ENCODE data around the gene GBF1. TPM values are rescaled to one million over a fixed set of nuclear protein-coding genes. Genes with fewer than 3 reads are reported as not detected.

The GBF1 gene
- total RNA-seq, 1 experiment from 2014 or later, result 23.7 TPM

- H4K8ac ChIP-seq (replicated peaks; ENCODE audit: insufficient read length, low read depth, low read length), result no peak overlapping the region
- no peak overlapping the region for H3K4me2 ChIP-seq (ENCODE audit: insufficient read depth, insufficient read length, low read length)
- H3K27me3 Mint-ChIP-seq (ENCODE audit: low read depth), result no peaks in the 10 kb centered on the region
- H3K4me1 ChIP-seq (ENCODE audit: insufficient read depth, low read length), result no peaks in the 10 kb centered on the region
- no peak overlapping the region for H2BK15ac ChIP-seq (ENCODE audit: low read depth, low read length)
- no peak overlapping the region for H3K4me3 Mint-ChIP-seq
- H3K14ac ChIP-seq (ENCODE audit: insufficient read depth, low read length), result no peak overlapping the region
- H3K79me2 ChIP-seq (ENCODE audit: insufficient read depth, low read length), result no peaks in the 10 kb centered on the region
- no peak overlapping the region for H4K5ac ChIP-seq (ENCODE audit: insufficient read length, low read depth, low read length)
- H3K23me2 ChIP-seq (ENCODE audit: insufficient read length, low read depth, low read length, poor library complexity, severe bottlenecking), result no peaks in the 10 kb centered on the region
- H3K9ac ChIP-seq (ENCODE audit: extremely low read depth, insufficient read length, low read length), result no peak overlapping the region
- H3K79me1 ChIP-seq (ENCODE audit: insufficient read depth, low read depth, low read length, poor library complexity, severe bottlenecking), result no peaks in the 10 kb centered on the region
- WGBS (ENCODE audit: extremely low coverage, insufficient read length, low lambda C conversion rate), result no CpG with 5 or more reads among the region's 4 CpGs
- H2BK120ac ChIP-seq (ENCODE audit: low read depth, low read length, poor library complexity, severe bottlenecking), result no peak overlapping the region
- H3K18ac ChIP-seq (ENCODE audit: insufficient read length, low read depth, low read length), result no peak overlapping the region
- H3K9me3 Mint-ChIP-seq, result no peaks in the 10 kb centered on the region
- DNase-seq, result no peak
- no peaks in the 10 kb centered on the region for H3K27me3 ChIP-seq (ENCODE audit: insufficient read depth, low read length)
- H2AFZ ChIP-seq (ENCODE audit: low read length), result no peak overlapping the region
- no peak overlapping the region for H3K56ac ChIP-seq (ENCODE audit: insufficient read length, low read depth, low read length)
- H4K91ac ChIP-seq (ENCODE audit: insufficient read length, low read depth, low read length), result no peak overlapping the region
- no peak overlapping the region for H2AK5ac ChIP-seq (ENCODE audit: insufficient read length, low read length)
- TF ChIP-seq, protein P1, sequence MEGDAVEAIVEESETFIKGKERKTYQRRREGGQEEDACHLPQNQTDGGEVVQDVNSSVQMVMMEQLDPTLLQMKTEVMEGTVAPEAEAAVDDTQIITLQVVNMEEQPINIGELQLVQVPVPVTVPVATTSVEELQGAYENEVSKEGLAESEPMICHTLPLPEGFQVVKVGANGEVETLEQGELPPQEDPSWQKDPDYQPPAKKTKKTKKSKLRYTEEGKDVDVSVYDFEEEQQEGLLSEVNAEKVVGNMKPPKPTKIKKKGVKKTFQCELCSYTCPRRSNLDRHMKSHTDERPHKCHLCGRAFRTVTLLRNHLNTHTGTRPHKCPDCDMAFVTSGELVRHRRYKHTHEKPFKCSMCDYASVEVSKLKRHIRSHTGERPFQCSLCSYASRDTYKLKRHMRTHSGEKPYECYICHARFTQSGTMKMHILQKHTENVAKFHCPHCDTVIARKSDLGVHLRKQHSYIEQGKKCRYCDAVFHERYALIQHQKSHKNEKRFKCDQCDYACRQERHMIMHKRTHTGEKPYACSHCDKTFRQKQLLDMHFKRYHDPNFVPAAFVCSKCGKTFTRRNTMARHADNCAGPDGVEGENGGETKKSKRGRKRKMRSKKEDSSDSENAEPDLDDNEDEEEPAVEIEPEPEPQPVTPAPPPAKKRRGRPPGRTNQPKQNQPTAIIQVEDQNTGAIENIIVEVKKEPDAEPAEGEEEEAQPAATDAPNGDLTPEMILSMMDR (conservative IDR thresholded peaks at IDR 0.05), result no peak
- H2BK20ac ChIP-seq (ENCODE audit: low read depth, low read length, poor library complexity, severe bottlenecking), result no peak overlapping the region
- H3K9me3 ChIP-seq (ENCODE audit: control insufficient read depth, low read depth, low read length), result no peaks in the 10 kb centered on the region
- no peaks in the 10 kb centered on the region for H4K20me1 ChIP-seq (ENCODE audit: control insufficient read depth, insufficient read depth, insufficient read length)
- no peak overlapping the region for H3K4ac ChIP-seq (ENCODE audit: low read depth, low read length)
- no peak overlapping the region for H2BK5ac ChIP-seq (ENCODE audit: insufficient read length, low read length)
- no peak overlapping the region for H2BK12ac ChIP-seq (ENCODE audit: insufficient read length, low read depth, low read length)
- H3K27ac ChIP-seq (ENCODE audit: insufficient read length, low read depth, low read length), result no peak overlapping the region
- no peak overlapping the region for H3K23ac ChIP-seq (ENCODE audit: insufficient read length, low read depth, low read length)
- no peak overlapping the region for H3T11ph ChIP-seq (ENCODE audit: low read length)
- no peaks in the 10 kb centered on the region for H3K36me3 Mint-ChIP-seq (ENCODE audit: insufficient read depth in 1 of 3, low read depth in 3 of 3)
- H3K4me1 Mint-ChIP-seq, result no peaks in the 10 kb centered on the region; a peak in 1 of 4 replicates
- H3K27ac Mint-ChIP-seq, result no peak overlapping the region
These were observed 42.7 kb downstream of the GBF1 start for GRCh38 chr10:102287991-102288390.
